ENCODE data around the gene DNAJC13. TPM values are rescaled to one million over a fixed set of nuclear protein-coding genes. Genes with fewer than 3 reads are reported as not detected.

Gene DNAJC13
- total and polyA plus RNA-seq, 2 donors (not counting 3 experiments of a cell fraction or from before 2014, with no cell fraction given) = 14.3 to 71.7 TPM

GRCh38 chr3:132545471-132545870, 128.2 kb downstream of the DNAJC13 start:
- Histone ChIP-seq H3K36me3 (ENCODE audit: control insufficient read depth in 2 of 2, extremely low read depth in 1 of 2, insufficient read depth in 2 of 2, low read length in 2 of 2) (peaks cover 0 to 2% of the 10 kb centered on the region in 2 experiments), H3K9me1 (replicated peaks; ENCODE audit: control insufficient read depth, extremely low read depth, insufficient read depth, low read length) (no peaks in the 10 kb centered on the region), H3K9me3 (replicated peaks; ENCODE audit: control insufficient read depth, insufficient read depth, low read length) (no peaks in the 10 kb centered on the region), H3K9ac (replicated peaks; ENCODE audit: extremely low read depth, insufficient read depth, low read length) (no peak overlapping the region), H4K20me1 (replicated peaks; ENCODE audit: control insufficient read depth, extremely low read depth, insufficient read depth, low read length) (no peaks in the 10 kb centered on the region), H3K4me1 (ENCODE audit: control insufficient read depth, extremely low read depth, insufficient read depth, low read length) (peaks cover 29% of the 10 kb centered on the region), H3K4me2 (ENCODE audit: insufficient read depth, low read length) (no peak overlapping the region), H3K79me2 (ENCODE audit: control insufficient read depth, insufficient read depth, low read length) (no peaks in the 10 kb centered on the region), H2AFZ (ENCODE audit: low read depth, low read length) (no peak overlapping the region), H3K4me3 (replicated peaks in 1 of 3; ENCODE audit: insufficient read depth in 1 of 3, low read depth in 1 of 3, low read length in 3 of 3) (no peak overlapping the region), H3K27me3 (ENCODE audit: control insufficient read depth in 2 of 2, insufficient read depth in 2 of 2, low read length in 2 of 2) (no peaks in the 10 kb centered on the region), H3K27ac (ENCODE audit: insufficient read depth, low read depth, low read length) (no peak overlapping the region)
- intact Hi-C loops (cut with micrococcal nuclease) = no loop called here
- CTCF ChIA-PET = interaction anchor here (0.8 to 6.7 kb wide), 5 partner anchors 9 to 96 kb away, joined by 3 to 26 read pairs (median 4); no protein-coding TSS in a partner anchor
- POLR2A ChIA-PET = no interaction called here
- DNase-seq (ENCODE audit: low read depth, low spot score) = no peak
- no TSS peak for BruUV-seq (replicated peaks)
- dilution Hi-C loops (cut with MboI; ENCODE audit: extremely low pct_ligation_motif_present, low sequenced_read_pairs) = loop anchor here (25.0 kb wide), 1 partner anchor 92 kb away; no protein-coding TSS in a partner anchor
- TF ChIP-seq CTCF (IDR thresholded peaks at IDR 0.05; ENCODE audit: extremely low read depth in 1 of 2, insufficient read depth in 1 of 2, low read depth in 1 of 2, low read length in 2 of 2) = no peak
- no peak for TF ChIP-seq MAX (IDR thresholded peaks at IDR 0.05; ENCODE audit: insufficient read depth, insufficient read length)
- no peak for TF ChIP-seq JUN (IDR thresholded peaks at IDR 0.05; ENCODE audit: borderline replicate concordance, insufficient read depth, insufficient read length, low read depth)
- no peak for TF ChIP-seq GATA2 (IDR thresholded peaks at IDR 0.05; ENCODE audit: insufficient read depth, insufficient read length, low read depth, low read length)
- TF ChIP-seq POLR2AphosphoS5 (IDR thresholded peaks at IDR 0.05; ENCODE audit: insufficient read depth, low read depth, low read length) = no peak
- no peak for TF ChIP-seq POLR2A (IDR thresholded peaks at IDR 0.05; ENCODE audit: low read depth, low read length)
- TF ChIP-seq EZH2 (IDR thresholded peaks at IDR 0.05; ENCODE audit: borderline replicate concordance, low read depth, low read length, severe bottlenecking) = no peak
- TF ChIP-seq MYC (IDR thresholded peaks at IDR 0.05; ENCODE audit: low read depth, low read length) = no peak
- TF ChIP-seq FOS (IDR thresholded peaks at IDR 0.05; ENCODE audit: borderline replicate concordance, insufficient read depth, low read length) = no peak
- no peak for FAIRE-seq
